HepG2 (cell line): ENCODE results near the gene CRYZ. TPM values are rescaled to one million over a fixed set of nuclear protein-coding genes. Genes with fewer than 3 reads are reported as not detected.

Experiments used
- ATAC-seq: fragments of 200-7000 bp; cut with Tn5 transposase; 3 replicates; pipeline ENCODE4 v1.9.1; 2020; ENCODE audit warnings: mild to moderate bottlenecking, moderate library complexity
- BruUV-seq: library from RNA; stranded (reverse); fragments of 400-500 nt; replicated peaks from 2 replicates; lab custom pipeline; 2021; lab: Mats Ljungman, UMichigan
- CTCF ChIA-PET: fragments of 300-600 bp; formaldehyde crosslinking; extraction: SDS; loops from one replicate; lab custom pipeline; 2021; ENCODE audit warnings: low total read pairs, inconsistent platforms, low intra/inter-chr PET ratio; lab: Yijun Ruan, JAX
- POLR2A ChIA-PET: fragments of 350-600 bp; sonication (Branson Sonifier 250); formaldehyde crosslinking; loops from one replicate; lab custom pipeline; 2020; ENCODE audit warnings: antibody characterized with exemption, inconsistent platforms; lab: Yijun Ruan, JAX
- DNase-seq: peaks from one replicate; pipeline ENCODE4 v3.0.0-alpha.2; 2015; ENCODE audit warnings: low spot score
- FAIRE-seq: peaks from 3 replicates; lab custom pipeline; 2011; peaks lifted over from hg19 to GRCh38; lab: Jason Lieb, UNC
- H2AFZ ChIP-seq: one replicate; pipeline ENCODE4 v1.6.1; 2011; ENCODE audit warnings: low read length, inconsistent platforms
- H3K27ac ChIP-seq: fragments of 300-600 bp; 3 replicates; pipeline ENCODE4 v1.8.0; 2011; ENCODE audit warnings: mixed run types, mild to moderate bottlenecking, mixed read lengths, low read length, inconsistent platforms; ENCODE audit not compliant: insufficient read depth; ENCODE audit errors: extremely low read length
- H3K27me3 ChIP-seq, 2 experiments: fragments of 200-600 bp in 1 of 2; 2 replicates in 1 of 2; 3 replicates in 1 of 2; pipeline versions ENCODE4 v1.6.0 to v1.8.0; 2011; ENCODE audit warnings: low read length in 2 of 2, mild to moderate bottlenecking in 2 of 2, moderate library complexity in 2 of 2, inconsistent platforms in 1 of 2; ENCODE audit not compliant: insufficient read depth in 2 of 2, control insufficient read depth in 1 of 2
- H3K36me3 ChIP-seq, 2 experiments: fragments of 200-600 bp in 1 of 2; replicated peaks in 1 of 2; 2 replicates in 1 of 2; 3 replicates in 1 of 2; pipeline versions ENCODE4 v1.5.1 to v1.8.0; 2011; ENCODE audit warnings: low read length in 2 of 2, inconsistent platforms in 1 of 2; ENCODE audit not compliant: insufficient read depth in 2 of 2, control insufficient read depth in 1 of 2
- H3K4me1 ChIP-seq: 2 replicates; pipeline ENCODE4 v1.5.1; 2012; ENCODE audit warnings: low read length, inconsistent platforms; ENCODE audit not compliant: insufficient read depth
- H3K4me2 ChIP-seq: 2 replicates; pipeline ENCODE4 v1.6.0; 2011; ENCODE audit warnings: low read depth, low read length, inconsistent platforms
- H3K4me3 ChIP-seq, 3 experiments: fragments of 200-600 bp in 1 of 3; sonication (generic), shearing (Covaris generic) in 1 of 3; replicated peaks in 1 of 3; 2 replicates each; pipeline ENCODE4 v1.5.1; 2011 to 2016; ENCODE audit warnings: low read length in 3 of 3, inconsistent platforms in 2 of 3, low read depth in 2 of 3, mild to moderate bottlenecking in 2 of 3, control low read depth in 1 of 3, mixed read lengths in 1 of 3; ENCODE audit not compliant: insufficient read depth in 1 of 3
- H3K79me2 ChIP-seq: one replicate; pipeline ENCODE4 v1.6.1; 2011; ENCODE audit warnings: low read length, inconsistent platforms; ENCODE audit not compliant: insufficient read depth
- H3K9ac ChIP-seq: 2 replicates; pipeline ENCODE4 v1.6.0; 2011; ENCODE audit warnings: mild to moderate bottlenecking, low read depth, low read length, inconsistent platforms; ENCODE audit not compliant: insufficient read depth
- H3K9me3 ChIP-seq: 2 replicates; pipeline ENCODE4 v1.5.1; 2012; ENCODE audit warnings: mild to moderate bottlenecking, low read length
- H4K20me1 ChIP-seq: 2 replicates; pipeline ENCODE4 v1.6.0; 2011; ENCODE audit warnings: inconsistent platforms, mild to moderate bottlenecking, low read length, moderate library complexity; ENCODE audit not compliant: insufficient read depth
- FOSL1 ChIP-seq: sonication (generic); formaldehyde crosslinking; IDR thresholded peaks from 2 replicates; pipeline ENCODE4 v1.9.0; 2021; ENCODE audit warnings: missing genetic modification reagents, borderline replicate concordance
- LRRFIP1 ChIP-seq: sonication (generic); formaldehyde crosslinking; conservative IDR thresholded peaks from 2 replicates; pipeline ENCODE4 v1.4.0; 2020; ENCODE audit warnings: missing genetic modification reagents
- NCOA1 ChIP-seq: sonication (generic); formaldehyde crosslinking; IDR thresholded peaks from 2 replicates; pipeline ENCODE4 v1.9.0; 2021; ENCODE audit warnings: missing genetic modification reagents
- PCBP2 ChIP-seq: fragments of 200-400 bp; formaldehyde crosslinking; optimal IDR thresholded peaks from 2 replicates; pipeline ENCODE3; 2018; ENCODE audit warnings: low read length, low read depth; ENCODE audit not compliant: poor library complexity, severe bottlenecking
- PREB ChIP-seq: sonication (generic); formaldehyde crosslinking; IDR thresholded peaks from 2 replicates; pipeline ENCODE4 v1.4.0; 2020; ENCODE audit warnings: missing genetic modification reagents
- SETDB1 ChIP-seq: sonication (generic); formaldehyde crosslinking; IDR thresholded peaks from 2 replicates; pipeline ENCODE4 v1.5.1; 2020; ENCODE audit warnings: missing genetic modification reagents, mild to moderate bottlenecking, borderline replicate concordance
- SNAPC5 ChIP-seq: sonication (generic); formaldehyde crosslinking; IDR thresholded peaks from 2 replicates; pipeline ENCODE4 v1.8.1; 2023; ENCODE audit warnings: mild to moderate bottlenecking, missing genetic modification reagents, borderline replicate concordance
- STAG1 ChIP-seq: sonication (generic); formaldehyde crosslinking; IDR thresholded peaks from 2 replicates; pipeline ENCODE4 v1.4.0; 2020; ENCODE audit warnings: missing genetic modification reagents
- ZNF138 ChIP-seq: sonication (generic); formaldehyde crosslinking; IDR thresholded peaks from 2 replicates; pipeline ENCODE4 v1.5.0; 2020; ENCODE audit warnings: mild to moderate bottlenecking, low read depth, missing genetic modification reagents
- ZNF276 ChIP-seq: sonication (generic); formaldehyde crosslinking; IDR thresholded peaks from 2 replicates; pipeline ENCODE4 v1.4.0; 2020; ENCODE audit warnings: mild to moderate bottlenecking, low read depth, missing genetic modification reagents
- ZNF672 ChIP-seq: sonication (generic); formaldehyde crosslinking; IDR thresholded peaks from 2 replicates; pipeline ENCODE4 v1.8.1; 2022; ENCODE audit warnings: missing genetic modification reagents
- WGBS: methylation state at CpG from one replicate; pipeline ENCODE4 v1.1.6; 2017; ENCODE audit warnings: low lambda C conversion rate; 5-methylcytosine and 5-hydroxymethylcytosine counted together
- in situ Hi-C: cut with HindIII; loops from 2 replicates; pipeline ENCODE4 v1.10.0; 2017; ENCODE audit warnings: low pct_unique_long_range_greater_than_20kb; ENCODE audit not compliant: extremely low pct_ligation_motif_present
- intact Hi-C: fragments of 100-400 bp; cut with micrococcal nuclease; formaldehyde crosslinking; loops from one replicate; pipeline ENCODE4 v1.10.0; 2022; ENCODE audit not compliant: unreplicated experiment
- polyA plus RNA-seq, 8 experiments: library from polyadenylated mRNA; depleted of rRNA in 3 of 8; stranded (reverse) in 7 of 8; unstranded in 1 of 8; fragments of >200 nt; fragmentation: Illumina TruSeq in 4 of 8; extraction: Trizol in 4 of 8; gene quantifications; 2 replicates each; pipeline versions ENCODE4 v1.2.1 to v1.2.3, GENCODE V29; 2011 to 2016; ENCODE audit warnings: low read depth in 4 of 8, missing spikeins in 1 of 8, mixed read lengths in 1 of 8; ENCODE audit not compliant: insufficient read depth in 1 of 8
- total RNA-seq, 5 experiments: library from RNA; depleted of rRNA; stranded (reverse); fragments of >200 nt; fragmentation: Illumina TruSeq; extraction: Trizol; gene quantifications; 2 replicates each; pipeline ENCODE4 v1.2.3, GENCODE V29; 2016; ENCODE audit warnings: low read depth in 1 of 5
- TF ChIP-seq, protein P1 (sequence below): sonication (generic); formaldehyde crosslinking; IDR thresholded peaks from 2 replicates; pipeline ENCODE4 v1.4.0; 2020; ENCODE audit warnings: missing genetic modification reagents, borderline replicate concordance
- TF ChIP-seq, protein P2 (sequence below): sonication (generic); formaldehyde crosslinking; IDR thresholded peaks from 2 replicates; pipeline ENCODE4 v1.8.1; 2023; ENCODE audit warnings: mild to moderate bottlenecking, missing genetic modification reagents

Gene CRYZ
- total and polyA plus RNA-seq, 2 of the 13 experiments (the other 11 are each of a cell fraction or from before 2014, with no cell fraction given), result 115 to 211 TPM

- Histone ChIP-seq H3K9me3 (no peaks in the 10 kb centered on the region), H3K4me1 (peaks cover 8% of the 10 kb centered on the region; the same call in 1 of the 2 replicates), H3K9ac (no peak overlapping the region), H3K27me3 (no peaks in the 10 kb centered on the region), H4K20me1 (no peaks in the 10 kb centered on the region), H3K27ac (no peak overlapping the region)
- WGBS, result 45% methylated on average over 1 of the region's 1 CpG
- POLR2A ChIA-PET, result no interaction called here
- TF ChIP-seq, protein P1, sequence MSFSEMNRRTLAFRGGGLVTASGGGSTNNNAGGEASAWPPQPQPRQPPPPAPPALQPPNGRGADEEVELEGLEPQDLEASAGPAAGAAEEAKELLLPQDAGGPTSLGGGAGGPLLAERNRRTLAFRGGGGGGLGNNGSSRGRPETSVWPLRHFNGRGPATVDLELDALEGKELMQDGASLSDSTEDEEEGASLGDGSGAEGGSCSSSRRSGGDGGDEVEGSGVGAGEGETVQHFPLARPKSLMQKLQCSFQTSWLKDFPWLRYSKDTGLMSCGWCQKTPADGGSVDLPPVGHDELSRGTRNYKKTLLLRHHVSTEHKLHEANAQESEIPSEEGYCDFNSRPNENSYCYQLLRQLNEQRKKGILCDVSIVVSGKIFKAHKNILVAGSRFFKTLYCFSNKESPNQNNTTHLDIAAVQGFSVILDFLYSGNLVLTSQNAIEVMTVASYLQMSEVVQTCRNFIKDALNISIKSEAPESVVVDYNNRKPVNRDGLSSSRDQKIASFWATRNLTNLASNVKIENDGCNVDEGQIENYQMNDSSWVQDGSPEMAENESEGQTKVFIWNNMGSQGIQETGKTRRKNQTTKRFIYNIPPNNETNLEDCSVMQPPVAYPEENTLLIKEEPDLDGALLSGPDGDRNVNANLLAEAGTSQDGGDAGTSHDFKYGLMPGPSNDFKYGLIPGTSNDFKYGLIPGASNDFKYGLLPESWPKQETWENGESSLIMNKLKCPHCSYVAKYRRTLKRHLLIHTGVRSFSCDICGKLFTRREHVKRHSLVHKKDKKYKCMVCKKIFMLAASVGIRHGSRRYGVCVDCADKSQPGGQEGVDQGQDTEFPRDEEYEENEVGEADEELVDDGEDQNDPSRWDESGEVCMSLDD (CRISPR knock-in tag), result no peak
- TF ChIP-seq STAG1 (CRISPR knock-in tag), result no peak
- no peak for TF ChIP-seq PREB (CRISPR knock-in tag)
- no peak for TF ChIP-seq FOSL1 (CRISPR knock-in tag)
- TF ChIP-seq ZNF276 (CRISPR knock-in tag), result no peak
- no peak for TF ChIP-seq LRRFIP1 (CRISPR knock-in tag)
- no peak for TF ChIP-seq NCOA1 (CRISPR knock-in tag)
- TF ChIP-seq SETDB1 (CRISPR knock-in tag), result no peak
- TF ChIP-seq, protein P2, sequence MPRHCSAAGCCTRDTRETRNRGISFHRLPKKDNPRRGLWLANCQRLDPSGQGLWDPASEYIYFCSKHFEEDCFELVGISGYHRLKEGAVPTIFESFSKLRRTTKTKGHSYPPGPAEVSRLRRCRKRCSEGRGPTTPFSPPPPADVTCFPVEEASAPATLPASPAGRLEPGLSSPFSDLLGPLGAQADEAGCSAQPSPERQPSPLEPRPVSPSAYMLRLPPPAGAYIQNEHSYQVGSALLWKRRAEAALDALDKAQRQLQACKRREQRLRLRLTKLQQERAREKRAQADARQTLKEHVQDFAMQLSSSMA (CRISPR knock-in tag), result no peak
- no peak for TF ChIP-seq PCBP2
- TF ChIP-seq SNAPC5 (CRISPR knock-in tag), result no peak
- no peak for TF ChIP-seq ZNF138 (CRISPR knock-in tag)
- TF ChIP-seq ZNF672 (CRISPR knock-in tag), result no peak
- TF ChIP-seq, all 625 proteins: peak for 0
- no peak for FAIRE-seq
- intact Hi-C loops (no loop called here), in situ Hi-C loops (no loop called here)
- no peaks in the 10 kb centered on the region for H3K79me2 ChIP-seq
- DNase-seq, result no peak
- CTCF ChIA-PET, result no interaction called here
- H3K4me3 ChIP-seq, result no peak overlapping the region
- no peak overlapping the region for H3K4me2 ChIP-seq
- ATAC-seq, result no peak
- H3K36me3 ChIP-seq, result no peaks in the 10 kb centered on the region
- BruUV-seq, result no TSS peak
- H2AFZ ChIP-seq, result no peak overlapping the region
Observed at GRCh38 chr1:74777525-74777924, 44.7 kb upstream of the CRYZ start.
